ENCODE data around the gene ENPEP.
"Not testable (repeated sequence)": the region's sequence is repeated elsewhere in the genome, so short reads cannot be mapped to it uniquely, and the experiment has no call there.

ENPEP gene

DNA sequence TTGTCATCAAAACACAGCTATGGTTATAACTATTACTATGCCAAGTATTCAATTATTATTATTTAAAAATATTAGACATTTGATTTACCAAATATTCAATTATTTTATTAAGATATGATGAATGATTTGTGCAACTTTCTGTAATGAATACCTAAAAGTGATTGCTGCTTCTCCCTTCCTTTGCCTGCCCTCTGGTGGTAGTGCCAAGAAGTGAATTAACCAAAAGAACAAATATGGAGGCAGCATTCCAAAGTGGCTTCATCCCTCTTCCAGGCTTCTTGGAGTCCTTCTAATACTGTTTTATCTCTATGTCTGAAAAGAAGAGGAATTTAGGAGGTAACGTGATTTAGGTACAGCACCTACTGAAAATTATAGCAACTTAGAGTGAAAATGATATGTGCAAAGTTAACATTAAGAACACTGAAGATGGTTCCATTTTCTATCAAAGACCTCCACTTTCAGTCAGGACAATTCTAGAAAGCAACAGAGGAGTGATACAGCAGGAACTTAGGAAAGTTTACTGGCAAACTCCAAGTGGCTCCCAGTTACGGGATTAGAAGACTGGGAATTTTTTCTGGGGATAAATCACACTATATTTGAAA lies 43.0 kb downstream of the ENPEP start:
- no peak for DNase-seq

DNA sequence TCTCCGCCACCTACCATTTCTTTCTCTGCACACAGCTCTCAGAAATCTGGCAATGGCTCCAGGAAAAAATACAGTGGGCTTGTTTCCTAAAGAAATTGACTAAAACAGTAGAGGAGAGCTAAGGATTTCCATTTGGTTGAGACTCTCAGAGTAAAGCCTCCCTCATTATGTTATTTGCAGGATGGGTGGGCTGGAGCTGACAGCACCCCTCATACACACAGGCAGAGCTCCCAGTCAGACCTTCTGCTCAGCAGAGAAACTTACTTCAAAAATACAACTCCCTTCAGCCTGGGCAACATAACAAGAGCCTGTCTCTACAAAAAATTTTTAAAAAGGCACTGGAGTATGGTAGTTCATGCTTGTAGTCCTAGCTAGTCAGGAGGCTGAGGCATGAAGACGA lies 44.9 kb downstream of the ENPEP start:
- DNase-seq, result no peak

DNA sequence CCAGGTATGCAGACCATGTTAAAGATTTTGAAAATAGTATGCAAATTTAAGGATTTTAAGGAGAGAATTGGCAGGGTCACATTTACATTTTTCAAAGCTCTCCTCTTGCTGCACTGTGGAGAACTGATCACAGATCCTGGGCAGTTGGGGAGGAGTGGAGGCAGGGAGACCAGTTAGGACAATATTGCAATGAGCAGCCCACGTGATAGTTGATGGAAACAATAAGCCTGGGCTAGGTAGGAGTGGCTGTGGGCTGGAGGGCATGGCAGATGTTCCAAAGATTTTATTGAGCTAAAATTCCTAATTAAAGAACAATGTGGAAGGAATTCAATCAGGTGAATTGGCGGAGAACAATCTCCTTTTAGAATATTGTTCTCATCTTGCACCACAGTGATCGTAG lies 50.6 kb downstream of the ENPEP start:
- no peak for DNase-seq

DNA sequence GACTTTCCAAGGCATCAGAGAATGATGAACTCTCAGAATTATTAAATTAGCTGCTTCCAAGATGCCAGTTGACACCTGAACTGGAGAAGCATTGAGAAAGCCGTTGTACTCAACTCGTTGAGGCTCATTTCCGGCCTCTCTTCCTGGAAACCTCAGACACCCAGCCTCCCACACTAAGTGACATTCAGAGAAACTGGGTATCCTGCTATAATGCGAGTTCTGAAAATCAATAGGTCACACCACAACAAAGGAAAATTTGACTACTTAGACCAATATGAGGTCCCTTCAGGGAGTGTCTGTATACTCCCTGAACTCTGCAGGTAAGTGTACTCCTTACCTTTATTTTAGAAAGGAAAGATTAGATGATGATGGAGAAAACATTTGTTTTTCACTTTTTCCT lies 51.2 kb downstream of the ENPEP start:
- no peak for DNase-seq

DNA sequence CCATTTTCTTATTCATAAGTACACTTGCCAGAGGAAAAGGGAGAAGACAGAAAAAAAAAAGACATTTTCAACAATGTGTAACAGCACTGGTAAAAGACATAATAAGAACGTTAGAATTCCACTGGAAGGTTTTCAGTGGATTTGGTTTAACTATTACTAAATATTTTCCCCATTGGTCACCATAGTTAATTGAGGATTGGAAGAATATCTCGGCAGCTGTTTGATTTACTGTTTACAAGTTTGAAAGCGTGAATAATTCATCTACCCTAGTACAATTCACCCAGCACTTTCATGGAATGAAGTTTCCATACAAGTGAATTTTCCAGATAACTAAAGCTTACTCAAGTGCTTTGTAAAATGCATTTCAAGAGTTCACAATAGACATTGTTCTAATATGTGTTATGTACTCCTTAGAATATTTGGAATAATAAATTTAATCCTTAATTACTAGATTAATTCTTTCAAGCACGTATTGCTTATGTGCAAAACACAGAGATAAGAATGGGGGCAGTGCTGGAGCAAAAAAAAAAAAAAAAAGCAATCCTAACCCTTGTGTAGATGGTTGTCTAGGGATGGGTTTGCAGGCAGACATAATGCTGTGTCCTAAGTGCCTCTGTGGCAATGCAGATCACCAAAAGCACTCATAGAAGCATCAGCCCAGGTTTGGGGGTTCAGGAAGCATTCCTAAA lies 57.1 kb downstream of the ENPEP start:
- no peak for DNase-seq

DNA sequence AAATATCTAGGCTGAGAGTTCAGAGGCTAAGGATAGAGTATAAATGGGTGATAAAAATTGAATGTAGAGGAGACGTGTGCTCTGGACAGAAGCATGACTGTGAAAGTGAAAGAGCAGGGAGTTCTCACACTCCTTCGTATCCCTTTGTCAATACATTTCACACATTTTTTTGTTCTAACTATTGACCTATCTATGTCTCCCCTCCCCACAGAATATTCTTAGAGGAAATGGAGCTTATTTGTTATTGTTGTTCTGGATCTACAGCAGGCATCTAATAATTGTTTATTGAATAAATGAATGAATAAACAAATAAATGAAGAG lies 57.6 kb downstream of the ENPEP start:
- no peak for DNase-seq

DNA sequence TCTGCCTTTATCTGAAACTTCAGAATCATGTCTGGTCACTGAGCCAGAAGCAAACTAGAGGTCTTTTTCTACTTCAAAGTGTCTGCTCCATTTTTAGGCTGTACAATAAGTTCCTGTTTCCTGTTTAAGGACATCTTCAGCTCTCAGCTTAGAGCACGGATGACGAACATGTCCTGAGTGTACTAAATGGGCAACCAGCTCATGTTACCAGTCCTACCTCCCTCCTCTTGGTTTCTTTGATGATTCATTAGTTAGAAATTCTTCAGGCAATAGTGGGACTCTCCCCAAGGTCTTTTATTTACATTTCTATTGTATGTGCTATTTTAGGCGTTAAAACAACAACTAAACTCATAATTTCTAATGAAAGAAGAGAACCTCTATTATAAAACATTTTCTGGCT lies 58.0 kb downstream of the ENPEP start:
- no peak for DNase-seq

DNA sequence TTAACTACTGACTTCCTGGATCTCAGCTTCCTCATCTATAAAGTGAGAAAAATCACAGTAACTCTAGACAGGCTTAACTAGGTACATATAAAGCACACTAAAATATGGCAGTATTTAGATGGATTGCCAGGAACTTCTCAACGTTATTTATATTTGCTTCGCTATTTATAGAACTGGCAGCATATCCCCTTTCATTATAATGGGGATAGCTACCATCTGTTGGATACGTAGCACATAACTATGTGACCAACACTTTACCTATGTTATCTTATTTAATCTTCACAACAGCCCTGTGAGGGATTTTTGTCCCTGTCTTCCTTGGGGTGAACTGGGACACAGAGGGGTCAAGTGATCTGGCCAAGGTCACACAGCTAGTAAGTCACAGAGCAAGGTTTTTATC lies 64.6 kb downstream of the ENPEP start:
- no peak for DNase-seq

- DNase-seq, result no peak
Measured at GRCh38 chr4:110540982-110541451, 65.1 kb downstream of the ENPEP start.

GRCh38 chr4:110543577-110543976 lies 67.6 kb downstream of the ENPEP start:
- DNase-seq, result no peak

GRCh38 chr4:110544594-110544993 lies 68.6 kb downstream of the ENPEP start:
- no peak for DNase-seq

GRCh38 chr4:110550260-110550659 lies 74.3 kb downstream of the ENPEP start:
- no peak for DNase-seq

- no peak for DNase-seq
Measured at GRCh38 chr4:110553197-110553596, 77.2 kb downstream of the ENPEP start.

- no peak for DNase-seq
Measured at GRCh38 chr4:110567214-110567613, 91.3 kb downstream of the ENPEP start.

DNA sequence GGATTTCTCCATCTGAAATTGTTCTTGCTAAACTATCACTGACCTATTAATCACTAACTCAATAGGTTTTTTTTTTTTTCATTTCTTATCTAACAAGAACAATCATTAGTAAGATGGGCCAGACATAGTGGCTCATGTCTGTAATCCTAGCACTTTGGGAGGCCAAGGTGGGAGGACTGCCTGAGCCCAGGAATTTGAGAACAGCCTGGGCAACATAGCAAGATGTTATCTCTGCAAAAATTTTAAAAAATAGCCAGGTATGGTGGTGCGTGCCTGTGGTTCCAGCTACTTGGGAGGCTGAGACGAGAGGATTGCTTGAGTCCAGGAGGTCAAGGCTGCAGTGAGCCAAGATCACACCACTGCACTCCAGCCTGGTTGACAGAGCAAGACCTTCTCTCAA lies 100.7 kb downstream of the ENPEP start:
- not testable (repeated sequence) for DNase-seq

DNA sequence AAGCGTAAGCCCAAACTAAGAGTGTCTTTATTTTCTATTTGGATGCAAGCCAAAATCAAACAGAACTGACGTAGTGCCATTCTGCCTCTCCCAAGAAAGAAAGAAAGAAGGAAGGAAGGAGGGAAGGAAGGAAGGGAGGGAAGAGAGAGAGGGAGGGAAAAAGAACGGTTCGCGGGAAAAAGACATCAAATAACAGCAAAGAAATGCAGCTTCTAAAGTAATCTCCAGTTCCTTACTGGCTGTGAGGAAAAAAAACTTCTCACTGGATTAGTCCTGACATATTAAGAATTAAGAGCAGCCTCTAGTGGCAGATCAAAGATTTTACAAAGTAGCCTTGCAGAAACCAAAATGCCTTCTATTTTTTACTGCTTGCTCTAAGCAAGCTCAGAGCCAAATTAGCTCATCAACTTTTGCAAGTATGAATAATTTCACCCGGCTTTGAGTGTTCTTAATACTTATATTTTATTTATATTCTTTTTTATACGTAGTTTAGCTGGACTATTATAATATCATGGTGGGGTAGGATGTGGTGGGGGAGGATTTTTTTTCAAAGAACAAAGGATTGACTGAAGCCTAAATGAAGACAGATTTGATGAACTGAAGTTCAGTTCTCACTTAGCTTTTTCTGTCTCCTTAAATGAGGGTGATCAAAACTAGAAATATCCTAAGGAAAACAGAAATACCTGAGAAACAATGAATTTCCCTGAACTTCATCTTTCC lies 110.3 kb downstream of the ENPEP start:
- no peak for DNase-seq

GRCh38 chr4:110587666-110588285 lies 111.8 kb downstream of the ENPEP start:
- no peak for DNase-seq

GRCh38 chr4:110589297-110589696 lies 113.3 kb downstream of the ENPEP start:
- DNase-seq, result no peak

DNA sequence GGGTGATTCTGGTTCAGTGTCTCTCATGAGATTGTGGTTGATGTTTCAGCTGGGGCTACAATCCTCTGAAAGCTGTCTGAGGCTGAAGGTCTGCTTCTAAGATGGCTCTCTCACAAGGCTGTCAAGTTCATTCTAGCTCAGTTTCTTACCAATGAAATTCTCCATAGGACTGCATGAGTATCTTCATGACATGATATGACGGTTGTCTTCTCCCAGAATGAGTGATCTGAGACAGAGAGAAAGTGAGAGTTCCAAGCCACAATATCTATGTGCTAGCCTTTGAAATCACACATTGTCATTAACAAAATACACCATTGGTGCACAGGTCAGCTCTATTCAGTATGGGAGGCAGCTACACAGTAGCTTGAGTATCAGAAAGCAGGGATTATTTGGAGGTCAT lies 119.6 kb downstream of the ENPEP start:
- DNase-seq, result no peak

DNA sequence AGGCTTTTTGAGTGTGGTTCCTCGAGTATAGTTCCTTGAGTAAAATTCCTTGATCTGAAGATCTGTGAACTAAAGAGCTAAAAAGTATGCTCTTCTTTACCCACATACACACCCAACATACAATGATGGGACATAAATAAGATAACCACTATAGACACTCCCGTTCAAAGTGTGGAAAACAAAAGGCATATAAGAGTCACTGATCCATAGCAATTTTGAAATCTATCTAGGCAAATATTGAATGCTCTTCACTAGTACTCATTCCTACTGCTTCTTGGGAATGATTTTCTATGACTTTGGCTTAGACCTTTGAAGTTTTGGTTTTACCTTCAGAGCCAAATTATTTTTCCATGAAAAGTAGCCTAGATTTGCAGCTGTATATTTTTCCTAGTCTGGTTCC lies 120.5 kb downstream of the ENPEP start:
- no peak for DNase-seq

GRCh38 chr4:110597582-110597981 lies 121.6 kb downstream of the ENPEP start:
- DNase-seq, result no peak

DNA sequence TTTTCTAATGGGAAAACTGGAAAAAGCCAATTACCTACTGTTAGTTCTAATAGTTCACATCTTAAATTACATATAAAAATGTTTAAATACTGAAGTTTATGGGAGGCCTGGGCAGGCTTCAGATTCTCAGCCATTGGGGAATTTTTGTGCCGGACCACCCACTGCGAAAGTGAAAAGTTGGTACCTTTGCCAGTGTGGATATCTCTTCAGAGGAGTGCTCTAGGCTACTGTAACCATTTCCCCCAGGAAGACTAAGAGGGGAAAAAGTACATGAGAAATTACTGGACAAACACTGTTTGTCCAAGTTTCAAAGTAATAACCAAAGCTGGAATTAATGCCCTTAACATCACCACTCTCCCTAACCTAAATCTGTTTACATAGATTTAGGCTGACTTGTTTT lies 126.1 kb downstream of the ENPEP start:
- DNase-seq, result no peak

DNA sequence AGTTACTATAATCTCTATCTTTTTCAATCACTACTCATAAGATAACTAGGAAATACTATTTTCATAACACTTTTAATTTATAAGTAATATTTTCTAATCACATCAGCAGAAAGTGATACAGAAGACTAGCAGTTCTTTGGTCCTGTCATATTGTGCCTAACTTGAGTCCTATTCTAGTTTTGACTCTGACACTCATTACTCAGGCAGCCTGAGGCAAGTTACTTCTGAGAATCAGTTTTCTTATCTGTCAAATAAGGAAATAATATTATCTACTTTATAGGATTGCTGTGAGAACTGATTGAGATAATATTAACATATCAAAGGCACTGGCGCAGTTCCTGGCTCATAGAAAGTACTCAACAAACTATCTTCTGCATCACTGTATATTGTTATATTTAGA lies 129.1 kb downstream of the ENPEP start:
- no peak for DNase-seq

All from NCI-H187 treated with DMSO at 0.1 percent for 48 hours (cell line).